ENCODE results near the gene PHACTR1.

PHACTR1 gene

GRCh38 chr6:13215390-13215789, 498.8 kb downstream of the PHACTR1 start:
- H3F3A ChIP-seq (ENCODE audit: insufficient read depth, low read length), result no peaks in the 10 kb centered on the region
- TF ChIP-seq EZH2 (IDR thresholded peaks at IDR 0.05; ENCODE audit: borderline replicate concordance, low read length), result no peak
- no peak for TF ChIP-seq CTCF (IDR thresholded peaks at IDR 0.05; ENCODE audit: low read length)
- H3K27ac ChIP-seq (ENCODE audit: low read depth, low read length, poor library complexity, severe bottlenecking), result no peak overlapping the region
- no peak overlapping the region for H3K9ac ChIP-seq (ENCODE audit: low read length)
- no peaks in the 10 kb centered on the region for H3K9me2 ChIP-seq (ENCODE audit: low read depth, low read length)
- H2AFZ ChIP-seq (ENCODE audit: low read length), result no peak overlapping the region
- H3K4me2 ChIP-seq (ENCODE audit: low read length), result no peak overlapping the region
- H4K20me1 ChIP-seq (ENCODE audit: insufficient read depth, low read length), result no peaks in the 10 kb centered on the region
- no peaks in the 10 kb centered on the region for H3K36me3 ChIP-seq (ENCODE audit: insufficient read depth, low read length)
- H3K79me2 ChIP-seq (ENCODE audit: insufficient read depth, low read length), result no peaks in the 10 kb centered on the region
- H3K4me3 ChIP-seq (ENCODE audit: low read depth, low read length, poor library complexity, severe bottlenecking), result no peak overlapping the region
- H3K4me1 ChIP-seq (ENCODE audit: insufficient read depth, low read length, severe bottlenecking), result no peaks in the 10 kb centered on the region
- H3K27me3 ChIP-seq (ENCODE audit: insufficient read depth, low read length), result no peaks in the 10 kb centered on the region; the same call in none of the 2 replicates
- H3K9me3 ChIP-seq (ENCODE audit: low read length), result no peaks in the 10 kb centered on the region

GRCh38 chr6:13216236-13217014, 499.9 kb downstream of the PHACTR1 start:
- no peaks in the 10 kb centered on the region for H3K36me3 ChIP-seq (ENCODE audit: insufficient read depth, low read length)
- no peak for TF ChIP-seq CTCF (IDR thresholded peaks at IDR 0.05; ENCODE audit: low read length)
- no peak overlapping the region for H2AFZ ChIP-seq (ENCODE audit: low read length)
- H3K9ac ChIP-seq (ENCODE audit: low read length), result no peak overlapping the region
- no peaks in the 10 kb centered on the region for H3F3A ChIP-seq (ENCODE audit: insufficient read depth, low read length)
- H3K27me3 ChIP-seq (ENCODE audit: insufficient read depth, low read length), result no peaks in the 10 kb centered on the region; the same call in none of the 2 replicates
- H4K20me1 ChIP-seq (ENCODE audit: insufficient read depth, low read length), result no peaks in the 10 kb centered on the region
- H3K4me1 ChIP-seq (ENCODE audit: insufficient read depth, low read length, severe bottlenecking), result no peaks in the 10 kb centered on the region
- H3K9me2 ChIP-seq (ENCODE audit: low read depth, low read length), result no peaks in the 10 kb centered on the region
- H3K27ac ChIP-seq (ENCODE audit: low read depth, low read length, poor library complexity, severe bottlenecking), result no peak overlapping the region
- H3K79me2 ChIP-seq (ENCODE audit: insufficient read depth, low read length), result no peaks in the 10 kb centered on the region
- H3K9me3 ChIP-seq (ENCODE audit: low read length), result no peaks in the 10 kb centered on the region
- no peak overlapping the region for H3K4me3 ChIP-seq (ENCODE audit: low read depth, low read length, poor library complexity, severe bottlenecking)
- no peak overlapping the region for H3K4me2 ChIP-seq (ENCODE audit: low read length)

- Histone ChIP-seq H4K20me1 (ENCODE audit: insufficient read depth, low read length) (no peaks in the 10 kb centered on the region), H3K4me3 (ENCODE audit: low read depth, low read length, poor library complexity, severe bottlenecking) (no peak overlapping the region), H3K9me2 (ENCODE audit: low read depth, low read length) (no peaks in the 10 kb centered on the region), H3K9me3 (ENCODE audit: low read length) (no peaks in the 10 kb centered on the region), H3K27me3 (ENCODE audit: insufficient read depth, low read length) (no peaks in the 10 kb centered on the region; the same call in 1 of the 2 replicates), H3K36me3 (ENCODE audit: insufficient read depth, low read length) (no peaks in the 10 kb centered on the region), H2AFZ (ENCODE audit: low read length) (no peak overlapping the region), H3K79me2 (ENCODE audit: insufficient read depth, low read length) (no peaks in the 10 kb centered on the region), H3K4me1 (ENCODE audit: insufficient read depth, low read length, severe bottlenecking) (no peaks in the 10 kb centered on the region), H3K4me2 (ENCODE audit: low read length) (no peak overlapping the region), H3K27ac (ENCODE audit: low read depth, low read length, poor library complexity, severe bottlenecking) (no peak overlapping the region), H3K9ac (ENCODE audit: low read length) (no peak overlapping the region), H3F3A (ENCODE audit: insufficient read depth, low read length) (no peaks in the 10 kb centered on the region)
- TF ChIP-seq CTCF (IDR thresholded peaks at IDR 0.05; ENCODE audit: low read length) (no peak), EZH2 (IDR thresholded peaks at IDR 0.05; ENCODE audit: borderline replicate concordance, low read length) (no peak)
These were observed 500.8 kb downstream of the PHACTR1 start for GRCh38 chr6:13217206-13217905.

Data from OCI-LY1 (cell line).